Limb (tissue), 2 donors: ENCODE data around the gene FAM110A.
"Not testable (repeated sequence)": the region's sequence is repeated elsewhere in the genome, so short reads cannot be mapped to it uniquely, and the experiment has no call there.

Source experiments
- DNase-seq, 2 donors: peaks; one replicate each; pipeline ENCODE4 v3.0.0-alpha.2; 2016; ENCODE audit errors: extremely low spot score in 2 of 2

Gene FAM110A

DNA sequence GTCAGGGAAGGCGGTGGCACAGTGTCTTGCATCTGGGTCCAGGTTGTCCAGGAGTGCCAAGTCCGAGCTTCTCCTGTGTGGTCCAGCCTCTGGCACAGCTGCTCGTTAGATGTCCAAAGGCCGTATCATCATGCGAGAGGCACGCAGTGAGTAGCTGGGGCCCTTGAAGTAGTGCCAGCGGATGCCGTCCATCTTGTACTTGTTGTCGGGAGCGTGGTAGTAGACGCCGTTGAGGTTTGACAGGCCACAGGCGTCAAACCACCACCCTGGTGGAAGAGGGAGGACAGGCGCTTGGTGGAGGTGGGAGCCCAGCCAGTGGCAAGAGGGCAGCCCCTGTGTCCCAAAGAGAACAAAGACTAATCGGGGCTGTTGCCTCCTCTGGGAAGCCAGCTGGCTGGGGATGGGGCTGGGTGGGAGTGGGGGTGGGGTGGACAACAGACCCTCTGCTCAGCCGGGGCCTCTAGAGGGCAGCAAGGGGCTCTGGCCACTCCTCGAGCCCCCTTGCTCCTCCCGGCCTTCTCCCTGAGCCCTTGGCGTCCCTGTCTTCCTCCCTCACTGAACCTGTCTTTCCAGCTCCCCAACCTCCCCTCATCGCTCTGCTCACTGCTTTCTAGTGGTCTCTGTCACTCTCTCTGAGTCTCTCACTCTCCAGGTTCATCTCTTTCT lies 39.5 kb downstream of the FAM110A start:
- no peak for DNase-seq

GRCh38 chr20:873875-874607 lies 40.5 kb downstream of the FAM110A start:
- no peak for DNase-seq

DNA sequence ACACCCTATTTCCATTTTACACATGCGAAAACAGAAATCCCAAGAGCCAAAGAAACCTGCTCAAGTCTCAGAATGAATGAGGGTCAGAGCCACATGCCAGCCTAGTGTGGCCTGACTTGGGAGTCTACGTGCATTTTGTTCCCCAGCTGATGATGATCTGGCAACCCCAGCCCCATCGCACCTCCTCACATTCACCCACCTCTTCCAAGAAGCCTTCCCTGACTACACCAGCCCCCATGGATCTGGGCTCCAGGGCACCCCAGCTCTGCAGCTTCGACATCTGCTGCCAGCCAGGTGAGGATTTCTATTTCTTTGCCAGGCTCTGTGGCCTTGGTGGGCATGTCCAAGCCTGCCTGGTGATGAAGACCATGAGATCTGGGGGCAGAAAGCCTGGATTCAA lies 41.6 kb downstream of the FAM110A start:
- DNase-seq = no peak

DNA sequence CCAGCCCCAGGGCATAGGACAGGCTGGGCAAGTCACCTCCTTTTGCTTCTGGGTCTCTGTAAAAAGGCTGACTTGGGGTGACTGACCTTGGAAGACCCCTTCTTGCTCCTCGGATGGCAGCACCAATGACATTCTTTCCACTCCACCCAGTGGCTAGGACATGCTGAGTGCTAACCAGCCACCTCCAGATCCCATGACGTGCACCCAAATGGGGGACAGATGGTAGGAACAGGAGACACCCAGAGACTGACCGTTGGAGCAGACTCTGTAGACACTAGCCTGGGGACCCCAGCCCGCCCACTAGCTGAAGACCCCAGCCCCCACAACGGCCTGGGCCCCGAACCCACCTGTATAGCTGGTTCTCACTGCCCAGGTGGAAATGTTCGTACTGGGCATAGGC lies 44.3 kb downstream of the FAM110A start:
- no peak for DNase-seq

- DNase-seq = peak; percentile 22 to 69
These were observed 45.2 kb downstream of the FAM110A start for GRCh38 chr20:878511-879307.

DNA sequence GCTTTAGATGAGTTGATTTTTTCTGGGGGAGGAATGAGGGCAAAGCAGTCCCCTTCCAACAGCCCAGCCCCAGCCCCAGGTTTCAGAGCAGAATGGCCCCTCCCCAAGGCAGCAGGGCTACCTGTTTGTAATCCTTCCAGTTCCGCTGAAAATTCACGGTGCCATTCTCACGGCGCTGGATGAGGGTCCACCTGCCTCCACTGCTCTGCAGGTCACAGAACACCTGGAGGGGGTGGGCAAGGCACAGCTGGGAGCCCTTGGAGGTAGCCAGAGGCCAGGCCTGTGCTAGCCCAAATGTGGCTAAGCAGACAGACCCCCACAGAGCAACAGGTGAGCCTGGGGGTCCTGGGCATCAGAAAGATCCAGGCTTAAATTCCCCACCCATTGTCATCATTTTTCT lies 46.1 kb downstream of the FAM110A start:
- no peak for DNase-seq

GRCh38 chr20:881051-881782 lies 47.7 kb downstream of the FAM110A start:
- DNase-seq = no peak

- DNase-seq = no peak
These were observed 48.2 kb downstream of the FAM110A start for GRCh38 chr20:881783-882144.

DNA sequence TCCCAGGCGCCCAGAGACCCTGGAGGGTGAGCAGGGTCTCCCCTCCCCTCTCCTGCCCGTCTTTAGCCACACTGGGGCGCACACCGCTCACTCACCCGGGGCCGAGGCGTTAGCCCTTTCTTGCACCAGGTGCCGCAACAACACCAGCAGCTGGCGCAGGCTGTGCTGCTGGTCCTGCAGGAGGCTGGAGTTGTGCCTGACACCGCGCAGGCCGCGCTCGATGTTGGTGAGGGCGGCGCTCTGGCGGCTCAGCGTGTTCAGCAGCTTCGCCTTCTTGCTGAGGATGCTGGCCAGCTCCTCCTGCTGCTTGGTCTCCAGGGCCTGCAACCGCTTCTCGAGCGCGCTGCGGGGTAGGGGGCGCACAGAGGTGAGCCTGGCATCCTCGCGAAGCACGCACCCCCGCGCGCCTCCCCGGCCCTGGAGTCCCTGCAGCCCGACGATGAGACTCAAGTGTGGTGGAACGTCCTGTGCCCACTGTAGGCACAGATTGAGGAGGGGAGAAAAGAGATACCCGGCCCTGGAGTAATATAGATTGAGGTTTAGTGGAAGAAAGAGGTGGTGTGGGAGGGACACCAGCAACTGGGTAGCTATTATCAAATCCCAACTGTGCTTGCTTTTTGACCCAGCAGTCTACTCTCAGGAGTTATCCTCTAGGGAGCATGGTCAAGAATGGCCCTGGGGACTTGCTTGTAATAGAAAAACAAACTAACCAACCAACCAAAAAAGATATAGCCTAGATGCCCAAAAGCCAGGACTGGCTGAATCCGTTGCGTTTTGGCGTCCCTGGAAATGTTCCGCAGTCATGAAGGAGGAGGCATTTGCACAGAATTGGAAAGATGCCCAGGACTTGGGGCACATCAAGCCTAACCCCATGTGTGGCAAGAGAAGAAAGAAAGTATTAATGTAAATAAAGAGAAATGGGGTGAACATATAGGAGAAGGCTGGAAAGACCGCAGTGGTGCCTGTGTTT lies 51.8 kb downstream of the FAM110A start:
- peak; percentile 30 to 69 for DNase-seq

- no peak for DNase-seq
These were observed 53.6 kb downstream of the FAM110A start for GRCh38 chr20:887137-887536.

DNA sequence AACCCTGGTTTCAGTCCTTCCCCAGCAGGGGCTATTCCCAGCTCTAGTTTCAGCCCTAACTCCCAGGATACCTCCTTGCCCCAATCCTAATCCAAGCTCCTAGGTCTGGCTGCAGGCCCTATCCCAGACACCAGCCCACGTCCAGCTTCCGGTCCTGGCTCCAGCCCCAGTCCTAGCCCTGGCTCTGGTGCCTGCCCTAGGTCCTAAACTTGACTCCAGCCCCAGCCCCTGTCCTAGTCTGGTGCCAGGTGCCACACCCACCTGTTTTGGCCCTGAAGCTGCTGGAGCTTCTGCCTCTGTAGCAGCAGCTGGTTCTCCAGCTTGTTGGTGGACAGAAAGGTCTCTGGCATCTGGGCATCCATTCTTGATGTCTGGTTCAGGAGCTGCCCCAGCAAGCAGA lies 54.5 kb downstream of the FAM110A start:
- DNase-seq = no peak

GRCh38 chr20:889106-889505 lies 55.6 kb downstream of the FAM110A start:
- DNase-seq = no peak

DNA sequence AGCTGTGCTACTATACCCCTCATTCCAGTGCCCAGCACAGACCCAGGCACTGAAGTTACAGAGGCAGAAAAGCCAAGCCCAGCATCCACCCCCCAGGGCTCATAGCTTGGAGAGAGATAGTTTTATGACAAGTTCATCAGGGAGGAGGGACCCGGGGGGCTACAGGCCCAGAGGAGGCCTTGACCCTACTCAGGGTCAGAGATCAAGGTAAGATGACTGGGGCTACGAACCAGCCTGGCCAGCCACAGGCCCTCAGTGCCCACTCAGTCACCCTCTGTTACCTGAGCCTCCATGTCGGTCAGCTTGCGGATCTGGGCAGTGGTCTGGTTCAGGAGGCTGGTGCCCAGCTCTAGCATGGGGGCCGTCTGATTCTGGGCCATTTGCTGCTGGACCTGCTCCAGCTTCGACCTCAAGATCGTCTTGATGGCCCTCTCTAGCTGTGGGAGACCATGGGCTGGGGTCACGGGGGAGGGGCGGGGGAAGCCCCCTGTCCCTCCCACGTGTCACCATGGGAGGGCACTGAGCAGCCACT lies 56.5 kb downstream of the FAM110A start:
- no peak for DNase-seq

DNA sequence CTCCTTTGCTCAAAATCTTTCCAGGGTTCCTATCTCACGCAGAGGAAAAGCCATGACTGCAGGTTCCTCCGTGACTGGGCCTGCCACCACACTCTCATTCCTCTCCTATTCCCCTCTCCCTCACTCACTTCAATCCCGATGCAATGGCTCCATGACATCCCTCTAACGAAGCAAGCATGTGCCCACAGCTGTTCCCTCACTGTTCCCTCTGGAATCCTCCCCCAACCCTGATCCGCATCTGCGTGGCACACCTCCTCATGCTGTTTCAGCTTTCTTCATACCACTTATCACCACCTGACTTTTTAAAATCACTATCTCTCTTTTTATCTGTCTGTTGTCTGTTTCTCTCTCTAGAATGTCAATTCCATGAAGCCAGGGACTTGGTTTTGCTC lies 57.1 kb downstream of the FAM110A start:
- DNase-seq = no peak

DNA sequence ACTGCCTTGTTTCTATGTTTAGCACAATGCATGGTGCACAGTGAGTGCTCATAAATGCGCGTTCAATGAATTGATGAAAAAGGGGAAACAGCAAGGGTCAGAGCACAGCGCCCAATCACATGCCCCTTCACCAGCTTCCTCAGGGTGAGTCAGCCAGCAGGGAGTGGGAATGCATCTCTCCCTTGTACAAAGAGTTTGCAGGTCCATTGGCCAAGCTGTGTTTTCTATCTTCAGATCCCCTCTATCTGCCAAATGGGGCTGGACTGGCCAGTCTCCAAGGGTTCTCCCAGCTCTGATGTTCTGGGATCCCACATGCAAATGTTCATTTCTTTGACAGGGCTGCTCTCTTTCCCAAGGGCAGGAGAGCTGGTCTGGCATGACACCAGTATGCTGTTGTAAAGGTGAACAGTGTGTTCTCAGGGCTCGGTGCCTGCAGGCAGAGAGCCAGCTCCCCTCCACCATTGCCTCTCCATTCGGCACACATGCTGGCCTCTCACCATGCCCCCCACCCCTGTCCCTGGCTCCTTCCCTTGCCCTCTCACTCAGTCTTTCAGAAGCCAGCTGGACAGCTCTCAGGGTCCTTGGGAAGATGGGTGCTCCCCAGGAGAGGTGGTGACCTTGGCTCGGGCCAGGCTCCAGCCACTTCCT lies 57.7 kb downstream of the FAM110A start:
- no peak for DNase-seq

DNA sequence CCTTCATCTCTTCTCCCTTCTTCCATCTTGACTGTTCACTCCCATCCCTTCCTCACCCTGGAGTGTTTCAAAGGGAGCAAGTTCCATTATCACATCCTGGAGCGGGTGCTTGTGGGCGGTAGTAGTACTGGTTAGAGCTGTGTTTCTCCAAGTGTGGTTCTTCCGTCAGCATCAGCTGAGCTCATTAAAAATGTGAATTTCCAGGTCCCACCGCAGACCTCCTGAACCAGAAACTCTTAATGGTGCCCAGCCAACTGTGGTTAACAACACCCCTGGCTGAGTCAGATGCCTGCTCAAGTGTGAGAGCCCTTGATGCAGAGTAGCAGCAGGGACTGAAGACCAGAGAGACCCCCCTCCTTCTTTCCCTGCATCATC lies 58.2 kb downstream of the FAM110A start:
- DNase-seq = no peak

DNA sequence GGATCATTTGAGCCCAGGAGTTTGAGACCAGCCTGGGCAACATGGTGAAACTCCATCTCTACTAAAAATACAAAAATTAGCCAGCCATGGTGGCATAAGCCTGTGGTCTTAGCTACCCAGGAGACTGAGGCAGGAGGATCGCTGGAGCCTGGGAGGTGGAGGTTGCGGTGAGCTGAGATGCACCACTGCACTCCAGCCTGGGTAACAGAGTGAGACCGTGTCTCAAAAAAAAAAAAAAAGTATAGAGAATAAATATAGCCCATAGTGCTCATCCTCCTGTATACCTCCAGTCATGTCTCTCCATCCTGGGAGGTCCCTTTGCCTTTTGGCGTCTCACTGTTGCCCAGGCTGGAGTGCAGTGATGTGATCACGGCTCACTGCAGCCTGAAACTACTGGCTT lies 58.9 kb downstream of the FAM110A start:
- not testable (repeated sequence) for DNase-seq
